HCT116 (cell line): ENCODE data around the gene ZBTB1. TPM values are rescaled to one million over a fixed set of nuclear protein-coding genes. Genes with fewer than 3 reads are reported as not detected.

Experiments
- ATAC-seq: fragments of 200-7000 bp; cut with Tn5 transposase; 2 replicates; pipeline ENCODE4 v1.9.1; 2020; ENCODE audit warnings: mild to moderate bottlenecking, moderate library complexity
- BruUV-seq: library from RNA; stranded (reverse); fragments of 400-500 nt; replicated peaks from 2 replicates; lab custom pipeline; 2021; lab: Mats Ljungman, UMichigan
- CTCF ChIA-PET: fragments of 300-600 bp; sonication (Branson Sonifier 250); formaldehyde crosslinking; loops from one replicate; lab custom pipeline; 2021; ENCODE audit warnings: antibody characterized with exemption; lab: Charles Lee
- POLR2A ChIA-PET: fragments of 300-600, 350-600 bp; sonication (Branson Sonifier 250); formaldehyde crosslinking; loops from one replicate; lab custom pipeline; 2021; ENCODE audit warnings: antibody characterized with exemption; lab: Charles Lee
- RAD21 ChIA-PET, 2 experiments: fragments of 300-600 bp; sonication (Branson Sonifier 250); formaldehyde crosslinking; loops; one replicate each; lab custom pipeline; 2023; ENCODE audit warnings: low total read pairs in 2 of 2; ENCODE audit not compliant: uncharacterized antibody in 2 of 2, unreplicated experiment in 2 of 2, low non-redundant PET in 1 of 2; lab: Charles Lee
- DNase-seq: peaks from one replicate; pipeline ENCODE4 v3.0.0-alpha.2; 2010; ENCODE audit warnings: low read depth, low spot score
- H2AFZ ChIP-seq: fragments of 200-600 bp; shearing (Covaris generic), sonication (generic); 2 replicates; pipeline ENCODE4 v1.6.1; 2017; ENCODE audit warnings: low read depth, mixed run types, mixed read lengths, antibody characterized with exemption, low read length; ENCODE audit not compliant: poor library complexity, severe bottlenecking
- H3K27ac ChIP-seq: 2 replicates; pipeline ENCODE4 v1.5.1; 2012; ENCODE audit warnings: low read depth, low read length
- H3K27me3 ChIP-seq: fragments of 200-600 bp; sonication (generic); 2 replicates; pipeline ENCODE4 v1.6.1; 2016; ENCODE audit warnings: mixed run types, low read length, mixed read lengths; ENCODE audit not compliant: insufficient read depth
- H3K36me3 ChIP-seq, 2 experiments: fragments of 200-500 bp in 1 of 2; fragments of 200-600 bp in 1 of 2; sonication (Bioruptor generic) in 1 of 2; sonication (generic) in 1 of 2; 2 replicates each; pipeline versions ENCODE4 v1.5.1 to v1.6.1; 2014 to 2016; ENCODE audit warnings: low read length in 2 of 2, inconsistent platforms in 1 of 2, mixed read lengths in 1 of 2, mixed run types in 1 of 2; ENCODE audit not compliant: insufficient read depth in 2 of 2, control insufficient read depth in 1 of 2
- H3K4me1 ChIP-seq, 2 experiments: fragments of 200-600 bp in 1 of 2; sonication (generic) in 1 of 2; 2 replicates each; pipeline versions ENCODE4 v1.5.1 to v1.6.1; 2012 to 2017; ENCODE audit warnings: low read length in 2 of 2, inconsistent platforms in 1 of 2, mild to moderate bottlenecking in 1 of 2, mixed read lengths in 1 of 2, mixed run types in 1 of 2, moderate library complexity in 1 of 2; ENCODE audit not compliant: insufficient read depth in 2 of 2, control insufficient read depth in 1 of 2
- H3K4me2 ChIP-seq: fragments of 200-600 bp; sonication (generic); 2 replicates; pipeline ENCODE4 v1.6.1; 2017; ENCODE audit warnings: mixed run types, low read length, mixed read lengths
- H3K4me3 ChIP-seq, 2 experiments: fragments of 200-600 bp in 1 of 2; sonication (generic) in 1 of 2; replicated peaks in 1 of 2; 2 replicates each; pipeline ENCODE4 v1.5.1; 2011 to 2016; ENCODE audit warnings: low read length in 2 of 2, control low read depth in 1 of 2, low read depth in 1 of 2, mild to moderate bottlenecking in 1 of 2, mixed read lengths in 1 of 2, mixed run types in 1 of 2
- H3K79me2 ChIP-seq: fragments of 200-600 bp; sonication (generic); 2 replicates; pipeline ENCODE4 v1.6.1; 2017; ENCODE audit warnings: mild to moderate bottlenecking, mixed run types, low read length, moderate library complexity, mixed read lengths; ENCODE audit not compliant: insufficient read depth
- H3K9ac ChIP-seq: fragments of 200-600 bp; sonication (generic); 2 replicates; pipeline ENCODE4 v1.6.1; 2016; ENCODE audit warnings: low read length, mixed read lengths
- H3K9me2 ChIP-seq: fragments of 200-600 bp; sonication (generic), shearing (Covaris generic); 2 replicates; pipeline ENCODE4 v1.6.1; 2017; ENCODE audit warnings: mixed run types, mild to moderate bottlenecking, moderate library complexity; ENCODE audit not compliant: insufficient read depth
- H3K9me3 ChIP-seq, 2 experiments: fragments of 200-500 bp in 1 of 2; fragments of 200-600 bp in 1 of 2; sonication (Bioruptor generic) in 1 of 2; sonication (generic) in 1 of 2; 2 replicates each; pipeline ENCODE4 v1.6.1; 2014 to 2017; ENCODE audit warnings: low read length in 2 of 2, mixed read lengths in 2 of 2, inconsistent platforms in 1 of 2, low read depth in 1 of 2, mild to moderate bottlenecking in 1 of 2, mixed run types in 1 of 2, moderate library complexity in 1 of 2; ENCODE audit not compliant: control insufficient read depth in 1 of 2, insufficient read depth in 1 of 2
- H4K20me1 ChIP-seq: fragments of 200-600 bp; sonication (generic), shearing (Covaris generic); 2 replicates; pipeline ENCODE4 v1.6.1; 2017; ENCODE audit warnings: mixed run types, mild to moderate bottlenecking, moderate library complexity; ENCODE audit not compliant: insufficient read depth
- ATF3 ChIP-seq: IDR thresholded peaks from 2 replicates; pipeline ENCODE4 v1.6.1; 2012
- CBX3 ChIP-seq: IDR thresholded peaks from 2 replicates; pipeline ENCODE4 v1.6.1; 2012; ENCODE audit warnings: low read depth
- CEBPB ChIP-seq: IDR thresholded peaks from 2 replicates; pipeline ENCODE4 v1.6.1; 2012; ENCODE audit warnings: low read depth
- EGR1 ChIP-seq: IDR thresholded peaks from 2 replicates; pipeline ENCODE4 v1.6.1; 2012; ENCODE audit warnings: low read depth
- ELF1 ChIP-seq: IDR thresholded peaks from 2 replicates; pipeline ENCODE4 v1.6.1; 2012; ENCODE audit warnings: low read depth, borderline replicate concordance
- EZH2 ChIP-seq: fragments of 200-600 bp; sonication (generic); IDR thresholded peaks from 2 replicates; pipeline ENCODE4 v1.6.1; 2017; ENCODE audit warnings: antibody characterized with exemption, mixed run types
- EZH2phosphoT487 ChIP-seq: fragments of 200-600 bp; IDR thresholded peaks from 2 replicates; pipeline ENCODE4 v1.6.1; 2018; ENCODE audit warnings: antibody characterized with exemption, borderline replicate concordance
- FOSL1 ChIP-seq: IDR thresholded peaks from 2 replicates; pipeline ENCODE4 v1.6.1; 2012; ENCODE audit warnings: low read depth
- JUND ChIP-seq: IDR thresholded peaks from 2 replicates; pipeline ENCODE4 v1.6.1; 2012
- POLR2A ChIP-seq: IDR thresholded peaks from 2 replicates; pipeline ENCODE4 v1.7.0; 2011; ENCODE audit warnings: borderline replicate concordance; ENCODE audit not compliant: insufficient read depth, insufficient read length; ENCODE audit errors: extremely low read depth
- POLR2AphosphoS5 ChIP-seq: IDR thresholded peaks from 2 replicates; pipeline ENCODE4 v1.6.1; 2011; ENCODE audit warnings: mild to moderate bottlenecking, low read depth, low read length, moderate library complexity
- RAD21 ChIP-seq: IDR thresholded peaks from 2 replicates; pipeline ENCODE4 v1.6.1; 2012; ENCODE audit warnings: low read depth, mild to moderate bottlenecking
- SIN3A ChIP-seq: IDR thresholded peaks from 2 replicates; pipeline ENCODE4 v1.6.1; 2012; ENCODE audit warnings: low read depth
- SP1 ChIP-seq: IDR thresholded peaks from 2 replicates; pipeline ENCODE4 v1.6.1; 2012; ENCODE audit warnings: low read depth
- TCF7L2 ChIP-seq: IDR thresholded peaks from 2 replicates; pipeline ENCODE4 v1.7.0; 2011; ENCODE audit warnings: borderline replicate concordance, inconsistent platforms; ENCODE audit not compliant: insufficient read depth, insufficient read length; ENCODE audit errors: extremely low read depth
- ZFX ChIP-seq: fragments of 450-650 bp; IDR thresholded peaks from 2 replicates; pipeline ENCODE4 v1.6.1; 2017
- ZNF274 ChIP-seq: fragments of 200-500 bp; sonication (Bioruptor generic); IDR thresholded peaks from 2 replicates; pipeline ENCODE4 v1.6.1; 2014; ENCODE audit warnings: mild to moderate bottlenecking, low read depth, low read length, inconsistent platforms
- intact Hi-C: fragments of 100-400 bp; cut with micrococcal nuclease; formaldehyde crosslinking; loops from 2 replicates; pipeline ENCODE4 v1.10.0; 2022
- total RNA-seq: library from RNA; stranded (reverse); gene quantifications from one replicate; pipeline ENCODE4 v1.2.1, GENCODE V29; 2021; ENCODE audit not compliant: unreplicated experiment
- TF ChIP-seq, protein P1 (sequence below): IDR thresholded peaks from 2 replicates; pipeline ENCODE4 v1.6.1; 2012

ZBTB1 gene
- total RNA-seq, 1 experiment from 2014 or later = 20.6 TPM

- Histone ChIP-seq H3K4me3 (no peak overlapping the region), H3K79me2 (no peaks in the 10 kb centered on the region), H3K9me3 (no peaks in the 10 kb centered on the region), H3K27ac (no peak overlapping the region), H3K36me3 (no peaks in the 10 kb centered on the region), H3K4me2 (no peak overlapping the region), H2AFZ (no peak overlapping the region), H3K4me1 (peaks cover 5 to 6% of the 10 kb centered on the region in 2 experiments), H3K9ac (no peak overlapping the region), H4K20me1 (no peaks in the 10 kb centered on the region), H3K9me2 (no peaks in the 10 kb centered on the region), H3K27me3 (no peaks in the 10 kb centered on the region)
- no peak for TF ChIP-seq POLR2AphosphoS5
- no peak for TF ChIP-seq EZH2
- TF ChIP-seq CBX3 = no peak
- no peak for TF ChIP-seq EGR1
- TF ChIP-seq FOSL1 = no peak
- TF ChIP-seq, protein P1, sequence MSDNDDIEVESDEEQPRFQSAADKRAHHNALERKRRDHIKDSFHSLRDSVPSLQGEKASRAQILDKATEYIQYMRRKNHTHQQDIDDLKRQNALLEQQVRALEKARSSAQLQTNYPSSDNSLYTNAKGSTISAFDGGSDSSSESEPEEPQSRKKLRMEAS = no peak
- TF ChIP-seq RAD21 = no peak
- no peak for TF ChIP-seq ELF1
- TF ChIP-seq CEBPB = no peak
- no peak for TF ChIP-seq ATF3
- TF ChIP-seq JUND = no peak
- TF ChIP-seq TCF7L2 = no peak
- no peak for TF ChIP-seq EZH2phosphoT487
- no peak for TF ChIP-seq POLR2A
- no peak for TF ChIP-seq ZFX
- TF ChIP-seq SIN3A = no peak
- no peak for TF ChIP-seq SP1
- TF ChIP-seq ZNF274 = no peak
- intact Hi-C loops = no loop called here
- ChIA-PET RAD21 (no interaction called here), CTCF (no interaction called here), POLR2A (no interaction called here)
- DNase-seq (no peak), ATAC-seq (no peak)
- BruUV-seq = no TSS peak
Observed at GRCh38 chr14:64563696-64564095, 59.1 kb downstream of the ZBTB1 start.
